ENCODE data around the gene ACSF2.

- TF ChIP-seq, protein P1, sequence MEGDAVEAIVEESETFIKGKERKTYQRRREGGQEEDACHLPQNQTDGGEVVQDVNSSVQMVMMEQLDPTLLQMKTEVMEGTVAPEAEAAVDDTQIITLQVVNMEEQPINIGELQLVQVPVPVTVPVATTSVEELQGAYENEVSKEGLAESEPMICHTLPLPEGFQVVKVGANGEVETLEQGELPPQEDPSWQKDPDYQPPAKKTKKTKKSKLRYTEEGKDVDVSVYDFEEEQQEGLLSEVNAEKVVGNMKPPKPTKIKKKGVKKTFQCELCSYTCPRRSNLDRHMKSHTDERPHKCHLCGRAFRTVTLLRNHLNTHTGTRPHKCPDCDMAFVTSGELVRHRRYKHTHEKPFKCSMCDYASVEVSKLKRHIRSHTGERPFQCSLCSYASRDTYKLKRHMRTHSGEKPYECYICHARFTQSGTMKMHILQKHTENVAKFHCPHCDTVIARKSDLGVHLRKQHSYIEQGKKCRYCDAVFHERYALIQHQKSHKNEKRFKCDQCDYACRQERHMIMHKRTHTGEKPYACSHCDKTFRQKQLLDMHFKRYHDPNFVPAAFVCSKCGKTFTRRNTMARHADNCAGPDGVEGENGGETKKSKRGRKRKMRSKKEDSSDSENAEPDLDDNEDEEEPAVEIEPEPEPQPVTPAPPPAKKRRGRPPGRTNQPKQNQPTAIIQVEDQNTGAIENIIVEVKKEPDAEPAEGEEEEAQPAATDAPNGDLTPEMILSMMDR (IDR thresholded peaks at IDR 0.05; ENCODE audit: insufficient read depth, low read length, poor library complexity, severe bottlenecking): no peak
- TF ChIP-seq EZH2phosphoT487 (conservative IDR thresholded peaks at IDR 0.05; ENCODE audit: low read length): no peak
Measured at GRCh38 chr17:50464121-50464520, 38.1 kb downstream of the ACSF2 start.

Data from SU-DHL-6 (cell line).